ENCODE results near the gene NFYC.

DNA sequence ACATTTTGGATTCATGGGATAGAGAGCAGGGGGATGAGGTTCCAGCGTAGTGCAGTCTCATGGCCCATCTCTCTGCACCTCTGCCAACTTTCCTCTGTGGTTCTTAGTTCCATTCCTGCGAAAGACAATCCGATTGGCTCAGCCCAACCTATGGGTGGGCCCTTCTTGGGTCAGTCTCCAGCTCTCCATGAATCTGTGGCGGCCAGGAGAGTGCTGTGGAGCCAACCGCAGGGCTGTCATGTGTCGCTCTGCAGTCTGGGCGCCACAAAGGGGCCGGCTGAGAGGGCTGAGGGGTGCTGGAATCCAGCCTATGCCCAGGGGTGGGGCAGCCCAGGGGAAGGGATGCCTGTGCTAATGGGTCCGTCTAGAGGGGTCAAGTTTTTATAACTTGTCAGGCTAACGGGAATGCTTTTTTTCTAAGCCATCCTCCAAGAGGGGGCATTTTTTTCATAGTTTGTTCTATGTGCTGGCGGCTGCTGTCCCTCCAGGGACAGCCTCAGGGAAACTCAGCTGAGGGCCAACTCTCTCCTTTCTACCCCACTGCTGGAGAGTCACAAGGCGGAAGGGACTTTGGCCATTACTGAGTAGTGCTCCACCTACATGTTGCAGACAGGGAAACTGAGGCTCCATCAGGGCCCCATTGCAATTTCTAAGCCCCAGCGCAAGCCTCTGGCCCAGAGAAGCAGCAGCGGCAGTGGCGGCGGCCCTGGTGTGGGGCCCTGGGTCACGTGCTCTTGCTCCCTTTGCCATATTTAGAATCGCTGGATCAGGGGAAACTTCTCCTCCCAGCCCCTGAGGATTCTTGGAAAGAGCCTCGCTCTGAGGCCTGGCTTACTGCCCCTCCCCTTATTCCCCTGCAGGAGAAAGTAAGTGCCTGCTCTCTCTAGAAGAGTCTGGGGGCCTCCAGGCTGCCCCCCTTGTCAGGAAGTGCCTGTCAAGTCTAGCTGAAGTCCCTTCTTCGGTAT is 115.5 kb downstream of the NFYC start:
- TF ChIP-seq, protein P1, sequence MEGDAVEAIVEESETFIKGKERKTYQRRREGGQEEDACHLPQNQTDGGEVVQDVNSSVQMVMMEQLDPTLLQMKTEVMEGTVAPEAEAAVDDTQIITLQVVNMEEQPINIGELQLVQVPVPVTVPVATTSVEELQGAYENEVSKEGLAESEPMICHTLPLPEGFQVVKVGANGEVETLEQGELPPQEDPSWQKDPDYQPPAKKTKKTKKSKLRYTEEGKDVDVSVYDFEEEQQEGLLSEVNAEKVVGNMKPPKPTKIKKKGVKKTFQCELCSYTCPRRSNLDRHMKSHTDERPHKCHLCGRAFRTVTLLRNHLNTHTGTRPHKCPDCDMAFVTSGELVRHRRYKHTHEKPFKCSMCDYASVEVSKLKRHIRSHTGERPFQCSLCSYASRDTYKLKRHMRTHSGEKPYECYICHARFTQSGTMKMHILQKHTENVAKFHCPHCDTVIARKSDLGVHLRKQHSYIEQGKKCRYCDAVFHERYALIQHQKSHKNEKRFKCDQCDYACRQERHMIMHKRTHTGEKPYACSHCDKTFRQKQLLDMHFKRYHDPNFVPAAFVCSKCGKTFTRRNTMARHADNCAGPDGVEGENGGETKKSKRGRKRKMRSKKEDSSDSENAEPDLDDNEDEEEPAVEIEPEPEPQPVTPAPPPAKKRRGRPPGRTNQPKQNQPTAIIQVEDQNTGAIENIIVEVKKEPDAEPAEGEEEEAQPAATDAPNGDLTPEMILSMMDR (IDR thresholded peaks at IDR 0.05) = no peak
- TF ChIP-seq POLR2A (IDR thresholded peaks at IDR 0.05) = no peak

Measured in uterus (tissue), 2 donors.